BE2C (cell line): ENCODE data around the gene KAZALD1.

ENCODE experiments used
- DNase-seq: peaks from one replicate; pipeline ENCODE4 v3.0.0-alpha.2; 2020
- H3K27me3 ChIP-seq: fragments of 250-450 bp; sonication (Bioruptor Pico); 2 replicates; pipeline ENCODE4 v1.5.1; 2020; ENCODE audit warnings: mild to moderate bottlenecking
- H3K36me3 ChIP-seq: fragments of 250-450 bp; sonication (Bioruptor Pico); 2 replicates; pipeline ENCODE4 v1.5.1; 2020; ENCODE audit warnings: mild to moderate bottlenecking
- H3K4me1 ChIP-seq: fragments of 250-450 bp; sonication (Bioruptor Pico); 2 replicates; pipeline ENCODE4 v1.5.1; 2020
- H3K4me3 ChIP-seq: 2 replicates; pipeline ENCODE4 v1.5.1; 2011; ENCODE audit warnings: low read depth, low read length
- H3K9me3 ChIP-seq: fragments of 250-450 bp; sonication (Bioruptor Pico); 2 replicates; pipeline ENCODE4 v1.5.1; 2020
- TF ChIP-seq, protein P1 (sequence below): IDR thresholded peaks from 2 replicates; pipeline ENCODE4 v1.5.1; 2012; ENCODE audit warnings: mild to moderate bottlenecking, low read depth, low read length

Gene KAZALD1

GRCh38 chr10:101060036-101060950 lies 1.5 kb upstream of the KAZALD1 start:
- DNase-seq, result peak; percentile 90
- Histone ChIP-seq H3K4me1 (peaks cover 24% of the 10 kb centered on the region), H3K27me3 (no peaks in the 10 kb centered on the region), H3K4me3 (peak overlapping the region; percentile 87), H3K9me3 (no peaks in the 10 kb centered on the region), H3K36me3 (no peaks in the 10 kb centered on the region; the same call in 1 of the 2 replicates)
- TF ChIP-seq, protein P1, sequence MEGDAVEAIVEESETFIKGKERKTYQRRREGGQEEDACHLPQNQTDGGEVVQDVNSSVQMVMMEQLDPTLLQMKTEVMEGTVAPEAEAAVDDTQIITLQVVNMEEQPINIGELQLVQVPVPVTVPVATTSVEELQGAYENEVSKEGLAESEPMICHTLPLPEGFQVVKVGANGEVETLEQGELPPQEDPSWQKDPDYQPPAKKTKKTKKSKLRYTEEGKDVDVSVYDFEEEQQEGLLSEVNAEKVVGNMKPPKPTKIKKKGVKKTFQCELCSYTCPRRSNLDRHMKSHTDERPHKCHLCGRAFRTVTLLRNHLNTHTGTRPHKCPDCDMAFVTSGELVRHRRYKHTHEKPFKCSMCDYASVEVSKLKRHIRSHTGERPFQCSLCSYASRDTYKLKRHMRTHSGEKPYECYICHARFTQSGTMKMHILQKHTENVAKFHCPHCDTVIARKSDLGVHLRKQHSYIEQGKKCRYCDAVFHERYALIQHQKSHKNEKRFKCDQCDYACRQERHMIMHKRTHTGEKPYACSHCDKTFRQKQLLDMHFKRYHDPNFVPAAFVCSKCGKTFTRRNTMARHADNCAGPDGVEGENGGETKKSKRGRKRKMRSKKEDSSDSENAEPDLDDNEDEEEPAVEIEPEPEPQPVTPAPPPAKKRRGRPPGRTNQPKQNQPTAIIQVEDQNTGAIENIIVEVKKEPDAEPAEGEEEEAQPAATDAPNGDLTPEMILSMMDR, result peak; percentile 92

- H3K4me3 ChIP-seq, result peak overlapping the region; percentile 87
- DNase-seq, result peak; percentile 99
- no peaks in the 10 kb centered on the region for H3K9me3 ChIP-seq
- TF ChIP-seq, protein P1, result no peak
- H3K36me3 ChIP-seq, result no peaks in the 10 kb centered on the region
- H3K27me3 ChIP-seq, result no peaks in the 10 kb centered on the region
- peaks cover 30% of the 10 kb centered on the region for H3K4me1 ChIP-seq
Observed at GRCh38 chr10:101060951-101061623, 702 bp upstream of the KAZALD1 start.

- Histone ChIP-seq H3K4me3 (peak overlapping the region; percentile 87), H3K27me3 (no peaks in the 10 kb centered on the region), H3K9me3 (no peaks in the 10 kb centered on the region), H3K36me3 (no peaks in the 10 kb centered on the region), H3K4me1 (peaks cover 30% of the 10 kb centered on the region)
- peak; percentile 89 for DNase-seq
- TF ChIP-seq, protein P1, result peak; percentile 43
Observed at GRCh38 chr10:101062232-101063049, 652 bp downstream of the KAZALD1 start.

- Histone ChIP-seq H3K4me3 (peak overlapping the region; percentile 87), H3K4me1 (peaks cover 30% of the 10 kb centered on the region), H3K27me3 (no peaks in the 10 kb centered on the region), H3K9me3 (no peaks in the 10 kb centered on the region), H3K36me3 (no peaks in the 10 kb centered on the region)
- TF ChIP-seq, protein P1, result no peak
- DNase-seq, result peak; percentile 34
Observed at GRCh38 chr10:101063050-101063525, 1.3 kb downstream of the KAZALD1 start.

DNA sequence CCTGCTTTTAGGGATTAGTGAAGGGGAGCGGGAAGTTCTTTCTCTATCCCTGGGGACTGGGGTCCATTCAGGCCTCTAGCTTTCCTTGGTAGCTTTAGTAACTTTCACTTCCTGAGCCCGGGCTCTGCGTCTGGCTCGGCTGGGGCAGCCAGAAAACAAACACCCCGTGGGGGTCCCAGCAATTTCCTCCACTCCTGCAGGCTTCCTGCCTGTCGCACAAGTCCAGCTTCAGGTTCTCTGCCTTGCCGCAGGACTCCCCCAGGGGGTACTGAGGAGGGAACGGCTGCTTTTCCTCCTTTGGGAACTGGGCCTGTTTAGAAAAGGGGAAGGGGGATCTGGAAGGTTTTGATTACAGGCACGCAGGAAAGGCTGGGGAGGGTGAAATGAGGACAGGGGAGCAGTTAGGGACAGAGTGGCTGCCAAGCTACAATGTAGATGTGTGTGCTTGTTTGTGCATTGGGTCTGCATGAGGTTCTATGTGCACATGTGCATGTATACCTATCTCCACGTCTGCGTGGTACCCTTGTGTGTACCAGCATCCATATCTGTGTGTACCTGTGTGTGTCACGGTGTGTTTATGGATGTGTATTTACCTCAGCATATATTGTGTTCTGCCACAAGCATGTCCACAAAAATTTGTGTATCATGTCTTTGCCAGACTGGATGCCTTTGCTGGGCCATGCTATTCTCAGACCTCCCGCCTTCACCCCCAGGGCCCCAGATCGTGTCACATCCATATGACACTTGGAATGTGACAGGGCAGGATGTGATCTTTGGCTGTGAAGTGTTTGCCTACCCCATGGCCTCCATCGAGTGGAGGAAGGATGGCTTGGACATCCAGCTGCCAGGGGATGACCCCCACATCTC lies 2.0 kb downstream of the KAZALD1 start:
- H3K4me3 ChIP-seq, result peak overlapping the region; percentile 87
- DNase-seq, result peak; percentile 26
- no peaks in the 10 kb centered on the region for H3K9me3 ChIP-seq
- peaks cover 30% of the 10 kb centered on the region for H3K4me1 ChIP-seq
- TF ChIP-seq, protein P1, result no peak
- H3K36me3 ChIP-seq, result no peaks in the 10 kb centered on the region
- no peaks in the 10 kb centered on the region for H3K27me3 ChIP-seq
